ENCODE measurements around the gene C1orf210.

DNA sequence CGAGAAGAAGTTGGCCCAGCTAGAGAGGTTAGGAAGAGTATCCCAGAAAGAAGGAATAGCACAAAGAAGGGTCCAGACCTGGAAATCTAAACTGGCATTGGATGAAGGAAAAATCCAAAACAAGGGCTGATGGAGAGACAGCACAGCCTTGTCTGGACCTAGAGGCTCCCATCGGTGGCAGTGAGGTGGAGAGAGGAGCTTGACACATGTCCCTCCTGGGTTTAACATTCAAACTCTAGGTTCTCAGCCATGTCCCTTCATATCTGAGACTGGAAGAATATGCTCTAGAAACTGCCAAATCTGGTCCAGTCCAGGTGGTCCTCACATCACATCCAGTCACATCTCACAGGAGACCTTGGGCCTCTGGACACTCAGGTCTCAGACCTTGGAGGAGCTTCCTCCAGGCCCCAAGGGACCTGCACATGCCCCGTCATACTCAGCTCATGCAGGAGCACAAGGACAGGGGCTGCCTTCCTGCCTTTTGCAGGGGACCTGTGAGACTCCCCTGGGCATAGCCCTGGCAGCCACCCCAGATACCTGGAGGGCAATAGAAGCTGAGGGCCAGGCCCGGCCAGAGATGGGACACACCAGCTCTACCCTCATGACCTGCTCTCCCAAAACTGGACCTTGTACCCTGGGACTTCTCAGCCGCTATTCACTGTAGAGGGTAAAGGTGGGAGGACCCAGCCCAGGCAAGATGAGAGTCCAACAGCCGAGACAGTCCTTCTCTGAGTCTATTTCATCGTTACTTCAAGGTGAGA, 8.1 kb downstream of the C1orf210 start:
- TF ChIP-seq NR3C1 (CRISPR knock-in tag; IDR thresholded peaks at IDR 0.05) (no peak), EZH2 (IDR thresholded peaks at IDR 0.05; ENCODE audit: borderline replicate concordance, low read depth, low read length) (no peak), ZNF274 (IDR thresholded peaks at IDR 0.05; ENCODE audit: borderline replicate concordance, low read depth, low read length) (no peak), TEAD2 (tag; IDR thresholded peaks at IDR 0.05) (no peak), NFE2 (IDR thresholded peaks at IDR 0.05; ENCODE audit: low read depth) (no peak), DNMT1 (IDR thresholded peaks at IDR 0.05) (no peak), CEBPB (tag; IDR thresholded peaks at IDR 0.05) (no peak)
- TF ChIP-seq, protein P1, sequence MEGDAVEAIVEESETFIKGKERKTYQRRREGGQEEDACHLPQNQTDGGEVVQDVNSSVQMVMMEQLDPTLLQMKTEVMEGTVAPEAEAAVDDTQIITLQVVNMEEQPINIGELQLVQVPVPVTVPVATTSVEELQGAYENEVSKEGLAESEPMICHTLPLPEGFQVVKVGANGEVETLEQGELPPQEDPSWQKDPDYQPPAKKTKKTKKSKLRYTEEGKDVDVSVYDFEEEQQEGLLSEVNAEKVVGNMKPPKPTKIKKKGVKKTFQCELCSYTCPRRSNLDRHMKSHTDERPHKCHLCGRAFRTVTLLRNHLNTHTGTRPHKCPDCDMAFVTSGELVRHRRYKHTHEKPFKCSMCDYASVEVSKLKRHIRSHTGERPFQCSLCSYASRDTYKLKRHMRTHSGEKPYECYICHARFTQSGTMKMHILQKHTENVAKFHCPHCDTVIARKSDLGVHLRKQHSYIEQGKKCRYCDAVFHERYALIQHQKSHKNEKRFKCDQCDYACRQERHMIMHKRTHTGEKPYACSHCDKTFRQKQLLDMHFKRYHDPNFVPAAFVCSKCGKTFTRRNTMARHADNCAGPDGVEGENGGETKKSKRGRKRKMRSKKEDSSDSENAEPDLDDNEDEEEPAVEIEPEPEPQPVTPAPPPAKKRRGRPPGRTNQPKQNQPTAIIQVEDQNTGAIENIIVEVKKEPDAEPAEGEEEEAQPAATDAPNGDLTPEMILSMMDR (IDR thresholded peaks at IDR 0.05 in 2 of 3, conservative IDR thresholded peaks at IDR 0.05 in 1 of 3; ENCODE audit: insufficient read depth in 2 of 3, low read depth in 1 of 3, low read length in 3 of 3) = no peak
- TF ChIP-seq, protein P2, sequence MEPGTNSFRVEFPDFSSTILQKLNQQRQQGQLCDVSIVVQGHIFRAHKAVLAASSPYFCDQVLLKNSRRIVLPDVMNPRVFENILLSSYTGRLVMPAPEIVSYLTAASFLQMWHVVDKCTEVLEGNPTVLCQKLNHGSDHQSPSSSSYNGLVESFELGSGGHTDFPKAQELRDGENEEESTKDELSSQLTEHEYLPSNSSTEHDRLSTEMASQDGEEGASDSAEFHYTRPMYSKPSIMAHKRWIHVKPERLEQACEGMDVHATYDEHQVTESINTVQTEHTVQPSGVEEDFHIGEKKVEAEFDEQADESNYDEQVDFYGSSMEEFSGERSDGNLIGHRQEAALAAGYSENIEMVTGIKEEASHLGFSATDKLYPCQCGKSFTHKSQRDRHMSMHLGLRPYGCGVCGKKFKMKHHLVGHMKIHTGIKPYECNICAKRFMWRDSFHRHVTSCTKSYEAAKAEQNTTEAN (CRISPR knock-in tag; IDR thresholded peaks at IDR 0.05) = no peak
- TF ChIP-seq, protein P3, sequence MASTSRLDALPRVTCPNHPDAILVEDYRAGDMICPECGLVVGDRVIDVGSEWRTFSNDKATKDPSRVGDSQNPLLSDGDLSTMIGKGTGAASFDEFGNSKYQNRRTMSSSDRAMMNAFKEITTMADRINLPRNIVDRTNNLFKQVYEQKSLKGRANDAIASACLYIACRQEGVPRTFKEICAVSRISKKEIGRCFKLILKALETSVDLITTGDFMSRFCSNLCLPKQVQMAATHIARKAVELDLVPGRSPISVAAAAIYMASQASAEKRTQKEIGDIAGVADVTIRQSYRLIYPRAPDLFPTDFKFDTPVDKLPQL (IDR thresholded peaks at IDR 0.05; ENCODE audit: extremely low read depth, insufficient read length) = no peak
- TF ChIP-seq, protein P4, sequence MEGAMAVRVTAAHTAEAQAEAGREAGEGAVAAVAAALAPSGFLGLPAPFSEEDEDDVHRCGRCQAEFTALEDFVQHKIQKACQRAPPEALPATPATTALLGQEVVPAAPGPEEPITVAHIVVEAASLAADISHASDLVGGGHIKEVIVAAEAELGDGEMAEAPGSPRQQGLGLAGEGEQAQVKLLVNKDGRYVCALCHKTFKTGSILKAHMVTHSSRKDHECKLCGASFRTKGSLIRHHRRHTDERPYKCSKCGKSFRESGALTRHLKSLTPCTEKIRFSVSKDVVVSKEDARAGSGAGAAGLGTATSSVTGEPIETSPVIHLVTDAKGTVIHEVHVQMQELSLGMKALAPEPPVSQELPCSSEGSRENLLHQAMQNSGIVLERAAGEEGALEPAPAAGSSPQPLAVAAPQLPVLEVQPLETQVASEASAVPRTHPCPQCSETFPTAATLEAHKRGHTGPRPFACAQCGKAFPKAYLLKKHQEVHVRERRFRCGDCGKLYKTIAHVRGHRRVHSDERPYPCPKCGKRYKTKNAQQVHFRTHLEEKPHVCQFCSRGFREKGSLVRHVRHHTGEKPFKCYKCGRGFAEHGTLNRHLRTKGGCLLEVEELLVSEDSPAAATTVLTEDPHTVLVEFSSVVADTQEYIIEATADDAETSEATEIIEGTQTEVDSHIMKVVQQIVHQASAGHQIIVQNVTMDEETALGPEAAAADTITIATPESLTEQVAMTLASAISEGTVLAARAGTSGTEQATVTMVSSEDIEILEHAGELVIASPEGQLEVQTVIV (CRISPR knock-in tag; IDR thresholded peaks at IDR 0.05; ENCODE audit: borderline replicate concordance) = no peak
- TF ChIP-seq, protein P5, sequence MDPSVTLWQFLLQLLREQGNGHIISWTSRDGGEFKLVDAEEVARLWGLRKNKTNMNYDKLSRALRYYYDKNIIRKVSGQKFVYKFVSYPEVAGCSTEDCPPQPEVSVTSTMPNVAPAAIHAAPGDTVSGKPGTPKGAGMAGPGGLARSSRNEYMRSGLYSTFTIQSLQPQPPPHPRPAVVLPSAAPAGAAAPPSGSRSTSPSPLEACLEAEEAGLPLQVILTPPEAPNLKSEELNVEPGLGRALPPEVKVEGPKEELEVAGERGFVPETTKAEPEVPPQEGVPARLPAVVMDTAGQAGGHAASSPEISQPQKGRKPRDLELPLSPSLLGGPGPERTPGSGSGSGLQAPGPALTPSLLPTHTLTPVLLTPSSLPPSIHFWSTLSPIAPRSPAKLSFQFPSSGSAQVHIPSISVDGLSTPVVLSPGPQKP (CRISPR knock-in tag; IDR thresholded peaks at IDR 0.05) = no peak
- TF ChIP-seq, protein P6, sequence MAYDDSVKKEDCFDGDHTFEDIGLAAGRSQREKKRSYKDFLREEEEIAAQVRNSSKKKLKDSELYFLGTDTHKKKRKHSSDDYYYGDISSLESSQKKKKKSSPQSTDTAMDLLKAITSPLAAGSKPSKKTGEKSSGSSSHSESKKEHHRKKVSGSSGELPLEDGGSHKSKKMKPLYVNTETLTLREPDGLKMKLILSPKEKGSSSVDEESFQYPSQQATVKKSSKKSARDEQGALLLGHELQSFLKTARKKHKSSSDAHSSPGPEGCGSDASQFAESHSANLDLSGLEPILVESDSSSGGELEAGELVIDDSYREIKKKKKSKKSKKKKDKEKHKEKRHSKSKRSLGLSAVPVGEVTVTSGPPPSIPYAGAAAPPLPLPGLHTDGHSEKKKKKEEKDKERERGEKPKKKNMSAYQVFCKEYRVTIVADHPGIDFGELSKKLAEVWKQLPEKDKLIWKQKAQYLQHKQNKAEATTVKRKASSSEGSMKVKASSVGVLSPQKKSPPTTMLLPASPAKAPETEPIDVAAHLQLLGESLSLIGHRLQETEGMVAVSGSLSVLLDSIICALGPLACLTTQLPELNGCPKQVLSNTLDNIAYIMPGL (CRISPR knock-in tag; IDR thresholded peaks at IDR 0.05) = no peak
